ENCODE measurements around the gene MCTP2.

DNA sequence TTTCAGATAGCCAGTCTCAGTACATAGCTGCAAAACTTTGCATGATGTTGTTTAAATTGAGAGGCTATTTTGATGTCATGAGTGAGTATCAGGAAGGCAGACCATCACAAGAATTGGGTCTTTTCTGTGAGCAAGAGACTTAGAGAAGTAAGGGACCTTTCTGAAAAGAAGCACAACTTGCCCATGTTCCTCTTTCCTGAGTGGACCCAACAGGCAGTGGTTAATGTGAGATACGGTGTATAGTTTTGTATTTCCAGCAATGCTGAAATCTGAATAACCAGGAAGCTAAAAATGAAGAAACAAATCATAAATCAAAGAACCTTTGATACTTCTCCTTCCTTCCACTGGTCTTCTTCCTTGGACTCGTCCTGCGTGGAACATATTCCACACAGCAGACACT lies 25.1 kb downstream of the MCTP2 start:
- TF ChIP-seq, protein P1, sequence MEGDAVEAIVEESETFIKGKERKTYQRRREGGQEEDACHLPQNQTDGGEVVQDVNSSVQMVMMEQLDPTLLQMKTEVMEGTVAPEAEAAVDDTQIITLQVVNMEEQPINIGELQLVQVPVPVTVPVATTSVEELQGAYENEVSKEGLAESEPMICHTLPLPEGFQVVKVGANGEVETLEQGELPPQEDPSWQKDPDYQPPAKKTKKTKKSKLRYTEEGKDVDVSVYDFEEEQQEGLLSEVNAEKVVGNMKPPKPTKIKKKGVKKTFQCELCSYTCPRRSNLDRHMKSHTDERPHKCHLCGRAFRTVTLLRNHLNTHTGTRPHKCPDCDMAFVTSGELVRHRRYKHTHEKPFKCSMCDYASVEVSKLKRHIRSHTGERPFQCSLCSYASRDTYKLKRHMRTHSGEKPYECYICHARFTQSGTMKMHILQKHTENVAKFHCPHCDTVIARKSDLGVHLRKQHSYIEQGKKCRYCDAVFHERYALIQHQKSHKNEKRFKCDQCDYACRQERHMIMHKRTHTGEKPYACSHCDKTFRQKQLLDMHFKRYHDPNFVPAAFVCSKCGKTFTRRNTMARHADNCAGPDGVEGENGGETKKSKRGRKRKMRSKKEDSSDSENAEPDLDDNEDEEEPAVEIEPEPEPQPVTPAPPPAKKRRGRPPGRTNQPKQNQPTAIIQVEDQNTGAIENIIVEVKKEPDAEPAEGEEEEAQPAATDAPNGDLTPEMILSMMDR (conservative IDR thresholded peaks at IDR 0.05 in 1 of 2, IDR thresholded peaks at IDR 0.05 in 1 of 2; ENCODE audit: extremely low read depth in 1 of 2, insufficient read depth in 1 of 2, low read depth in 1 of 2, low read length in 2 of 2): no peak
- no peak for TF ChIP-seq EZH2 (IDR thresholded peaks at IDR 0.05; ENCODE audit: borderline replicate concordance, low read length)

Data from mammary epithelial cell (primary cell).